AG09319 (cell line): Measurements from ENCODE around the gene KIAA1586.

Experiments used
- DNase-seq: peaks from one replicate; pipeline ENCODE4 v3.0.0-alpha.2; 2010; ENCODE audit warnings: low read depth; ENCODE audit errors: extremely low read depth
- TF ChIP-seq, protein P1 (sequence below): IDR thresholded peaks from 2 replicates; pipeline ENCODE4 v1.5.1; 2011; ENCODE audit warnings: low read depth, mild to moderate bottlenecking, inconsistent platforms, low read length, moderate library complexity

Gene KIAA1586

GRCh38 chr6:57048577-57048976 lies 2.1 kb downstream of the KIAA1586 start:
- TF ChIP-seq, protein P1, sequence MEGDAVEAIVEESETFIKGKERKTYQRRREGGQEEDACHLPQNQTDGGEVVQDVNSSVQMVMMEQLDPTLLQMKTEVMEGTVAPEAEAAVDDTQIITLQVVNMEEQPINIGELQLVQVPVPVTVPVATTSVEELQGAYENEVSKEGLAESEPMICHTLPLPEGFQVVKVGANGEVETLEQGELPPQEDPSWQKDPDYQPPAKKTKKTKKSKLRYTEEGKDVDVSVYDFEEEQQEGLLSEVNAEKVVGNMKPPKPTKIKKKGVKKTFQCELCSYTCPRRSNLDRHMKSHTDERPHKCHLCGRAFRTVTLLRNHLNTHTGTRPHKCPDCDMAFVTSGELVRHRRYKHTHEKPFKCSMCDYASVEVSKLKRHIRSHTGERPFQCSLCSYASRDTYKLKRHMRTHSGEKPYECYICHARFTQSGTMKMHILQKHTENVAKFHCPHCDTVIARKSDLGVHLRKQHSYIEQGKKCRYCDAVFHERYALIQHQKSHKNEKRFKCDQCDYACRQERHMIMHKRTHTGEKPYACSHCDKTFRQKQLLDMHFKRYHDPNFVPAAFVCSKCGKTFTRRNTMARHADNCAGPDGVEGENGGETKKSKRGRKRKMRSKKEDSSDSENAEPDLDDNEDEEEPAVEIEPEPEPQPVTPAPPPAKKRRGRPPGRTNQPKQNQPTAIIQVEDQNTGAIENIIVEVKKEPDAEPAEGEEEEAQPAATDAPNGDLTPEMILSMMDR = no peak
- DNase-seq = no peak

GRCh38 chr6:57063847-57064246 lies 17.4 kb downstream of the KIAA1586 start:
- TF ChIP-seq, protein P1 = no peak
- no peak for DNase-seq

- no peak for DNase-seq
- TF ChIP-seq, protein P1 = no peak
These were observed 18.3 kb downstream of the KIAA1586 start for GRCh38 chr6:57064809-57065208.

GRCh38 chr6:57068061-57068460 lies 21.6 kb downstream of the KIAA1586 start:
- no peak for DNase-seq
- TF ChIP-seq, protein P1 = no peak

DNA sequence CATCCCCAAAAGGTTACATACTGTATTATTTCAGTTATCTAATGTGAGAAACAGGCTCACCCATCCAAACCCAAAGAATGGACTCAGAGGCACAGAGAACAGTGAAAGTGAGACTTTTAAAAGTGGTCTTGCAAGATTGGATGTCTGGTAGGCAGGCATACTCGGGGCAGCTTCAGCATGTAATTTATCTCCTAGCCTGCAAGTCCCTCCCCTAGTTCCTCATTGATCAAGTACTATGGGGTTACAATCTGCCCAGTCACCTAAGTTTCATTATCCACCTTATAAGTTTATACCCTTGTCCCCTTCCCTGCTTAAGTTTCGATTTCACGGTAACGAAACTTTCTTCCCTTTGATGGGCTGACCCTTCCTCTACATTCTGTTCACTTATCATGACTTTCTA lies 22.7 kb downstream of the KIAA1586 start:
- no peak for DNase-seq
- TF ChIP-seq, protein P1 = no peak

- TF ChIP-seq, protein P1 = no peak
- DNase-seq = no peak
These were observed 23.4 kb downstream of the KIAA1586 start for GRCh38 chr6:57069920-57070331.

GRCh38 chr6:57072108-57072507 lies 25.6 kb downstream of the KIAA1586 start:
- TF ChIP-seq, protein P1 = no peak
- no peak for DNase-seq

GRCh38 chr6:57074383-57074782 lies 27.9 kb downstream of the KIAA1586 start:
- DNase-seq = no peak
- TF ChIP-seq, protein P1 = no peak
